ENCODE results near the gene KRTAP22-2. TPM values are rescaled to one million over a fixed set of nuclear protein-coding genes. Genes with fewer than 3 reads are reported as not detected.

KRTAP22-2 gene
- total RNA-seq, 1 donor = not detected

- no peak overlapping the region for H3K4me3 ChIP-seq (ENCODE audit: low read depth, low read length)
- TF ChIP-seq CTCF (IDR thresholded peaks at IDR 0.05; ENCODE audit: insufficient read depth, low read depth, low read length) = no peak
- no peak for DNase-seq (ENCODE audit: low read depth)
Measured at GRCh38 chr21:30623362-30623761, 33.2 kb upstream of the KRTAP22-2 start.

- no peak for DNase-seq (ENCODE audit: low read depth)
- no peak for TF ChIP-seq CTCF (IDR thresholded peaks at IDR 0.05; ENCODE audit: insufficient read depth, low read depth, low read length)
- H3K4me3 ChIP-seq (ENCODE audit: low read depth, low read length) = no peak within 1 kb of the TSS
Measured at GRCh38 chr21:30620522-30620921, 30.3 kb upstream of the KRTAP22-2 start, which contains the start of gene KRTAP20-4. KRTAP20-4 (plus strand) TSS chr21:30620627.

DNA sequence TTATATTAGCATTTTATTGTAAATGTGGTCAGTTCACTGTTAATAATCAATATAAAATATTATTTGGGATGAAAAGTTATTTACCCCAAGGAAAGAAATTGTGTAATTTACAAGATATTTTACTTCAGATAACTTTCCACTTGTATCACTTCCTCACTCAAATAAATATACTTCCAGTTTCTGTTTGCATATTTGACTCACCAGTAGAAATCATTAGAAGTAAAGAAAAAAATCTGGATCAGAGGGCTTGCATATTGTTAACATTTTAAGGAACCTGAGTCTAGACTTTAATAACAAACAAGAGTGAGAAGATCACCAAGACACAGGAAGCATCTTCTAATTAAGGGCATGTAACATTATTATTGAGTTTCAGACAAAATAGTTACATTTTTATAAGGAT, 29.9 kb upstream of the KRTAP22-2 start:
- no peak overlapping the region for H3K4me3 ChIP-seq (ENCODE audit: low read depth, low read length)
- DNase-seq (ENCODE audit: low read depth) = no peak
- no peak for TF ChIP-seq CTCF (IDR thresholded peaks at IDR 0.05; ENCODE audit: insufficient read depth, low read depth, low read length)

DNA sequence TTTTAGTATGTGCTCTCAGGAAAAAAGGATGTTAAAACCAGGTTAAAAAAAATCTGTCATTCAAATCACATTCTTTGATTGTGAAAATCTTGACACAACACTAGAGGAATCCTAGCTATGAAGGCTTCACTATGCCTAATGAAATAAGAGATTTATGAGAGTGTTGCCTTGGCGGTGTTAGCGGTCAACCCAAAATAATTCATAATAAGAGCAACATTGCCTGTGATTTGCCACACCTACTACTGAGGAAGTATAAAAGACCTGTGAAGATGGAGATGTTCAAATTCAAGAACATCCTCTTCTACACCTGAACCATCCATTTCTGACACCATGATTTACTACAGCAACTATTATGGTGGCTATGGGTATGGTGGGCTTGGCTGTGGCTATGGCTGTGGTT, 25.9 kb upstream of the KRTAP22-2 start, which contains the start of gene KRTAP20-1:
Gene KRTAP20-1 (plus strand): TSS at position 301 of the 400 bp plus-strand sequence. CDS start 30 bp downstream, at position 331.
- no peak within 1 kb of the TSS for H3K4me3 ChIP-seq (ENCODE audit: low read depth, low read length)
- no peak for TF ChIP-seq CTCF (IDR thresholded peaks at IDR 0.05; ENCODE audit: insufficient read depth, low read depth, low read length)
- no peak for DNase-seq (ENCODE audit: low read depth)

GRCh38 chr21:30615199-30615598, 25.0 kb upstream of the KRTAP22-2 start:
- no peak for TF ChIP-seq CTCF (IDR thresholded peaks at IDR 0.05; ENCODE audit: insufficient read depth, low read depth, low read length)
- no peak for DNase-seq (ENCODE audit: low read depth)
- H3K4me3 ChIP-seq (ENCODE audit: low read depth, low read length) = no peak overlapping the region

DNA sequence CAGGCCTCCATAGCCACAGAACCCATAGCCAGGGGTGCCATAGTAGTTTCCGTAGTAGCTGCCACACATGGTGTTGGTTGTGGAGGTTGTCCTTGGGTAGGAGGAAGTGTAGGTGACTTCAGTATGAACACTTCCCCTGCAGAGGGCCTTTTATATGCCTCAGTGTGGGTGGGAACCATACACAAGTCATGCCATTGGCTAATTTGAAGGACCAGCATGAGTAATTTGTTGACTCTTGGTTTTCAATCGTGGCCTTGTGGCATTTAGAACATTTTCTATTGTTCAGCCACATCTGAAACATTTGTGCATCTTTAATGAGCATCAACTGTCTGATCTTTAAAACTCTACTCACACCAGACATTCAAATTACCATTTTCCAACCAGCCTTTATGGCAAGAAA, 23.6 kb upstream of the KRTAP22-2 start, which contains the start of gene KRTAP6-1:
Gene KRTAP6-1 (minus strand): TSS at position 95 of the 400 bp plus-strand sequence. CDS start 26 bp downstream, at position 69.
- no peak for TF ChIP-seq CTCF (IDR thresholded peaks at IDR 0.05; ENCODE audit: insufficient read depth, low read depth, low read length)
- no peak for DNase-seq (ENCODE audit: low read depth)
- no peak within 1 kb of the TSS for H3K4me3 ChIP-seq (ENCODE audit: low read depth, low read length)

- DNase-seq (ENCODE audit: low read depth) = no peak
- TF ChIP-seq CTCF (IDR thresholded peaks at IDR 0.05; ENCODE audit: insufficient read depth, low read depth, low read length) = no peak
- H3K4me3 ChIP-seq (ENCODE audit: low read depth, low read length) = no peak overlapping the region
Measured at GRCh38 chr21:30612132-30612531, 21.9 kb upstream of the KRTAP22-2 start.
